A673 (cell line): Measurements from ENCODE around the gene UBA1. TPM values are rescaled to one million over a fixed set of nuclear protein-coding genes. Genes with fewer than 3 reads are reported as not detected.

Source experiments
- BruUV-seq: library from RNA; stranded (reverse); fragments of 400-500 nt; replicated peaks from 2 replicates; lab custom pipeline; 2021; lab: Mats Ljungman, UMichigan
- CTCF ChIA-PET: fragments of 300-600 bp; sonication (Branson Sonifier 250); formaldehyde crosslinking; loops from one replicate; lab custom pipeline; 2022; ENCODE audit warnings: antibody characterized with exemption; lab: Charles Lee
- POLR2A ChIA-PET: fragments of 300-600 bp; sonication (Branson Sonifier 250); formaldehyde crosslinking; loops from one replicate; lab custom pipeline; 2022; ENCODE audit warnings: antibody characterized with exemption; ENCODE audit not compliant: low non-redundant PET; lab: Charles Lee
- DNase-seq: peaks from one replicate; pipeline ENCODE4 v3.0.0-alpha.2; 2015; ENCODE audit warnings: low spot score
- H3K27ac ChIP-seq: fragments of 200-600 bp; sonication (generic); 2 replicates; pipeline ENCODE4 v1.5.1; 2016; ENCODE audit warnings: mixed run types, low read depth, mild to moderate bottlenecking, mixed read lengths, antibody characterized with exemption, low read length; ENCODE audit not compliant: poor library complexity, severe bottlenecking
- H3K27me3 ChIP-seq: fragments of 200-600 bp; sonication (generic); replicated peaks from 2 replicates; pipeline ENCODE4 v1.6.1; 2017; ENCODE audit warnings: mixed run types, low read depth, mild to moderate bottlenecking, mixed read lengths, antibody characterized with exemption, low read length; ENCODE audit not compliant: insufficient read depth, poor library complexity
- H3K36me3 ChIP-seq: fragments of 200-600 bp; sonication (generic); 2 replicates; pipeline ENCODE4 v1.6.1; 2016; ENCODE audit warnings: mixed run types, mild to moderate bottlenecking, mixed read lengths, antibody characterized with exemption, low read length; ENCODE audit not compliant: insufficient read depth, poor library complexity, severe bottlenecking
- H3K4me1 ChIP-seq: fragments of 200-600 bp; sonication (generic); 2 replicates; pipeline ENCODE4 v1.6.1; 2017; ENCODE audit warnings: mixed run types, mild to moderate bottlenecking, mixed read lengths, antibody characterized with exemption, low read length; ENCODE audit not compliant: insufficient read depth, poor library complexity, severe bottlenecking
- H3K4me3 ChIP-seq: fragments of 200-600 bp; sonication (generic); 2 replicates; pipeline ENCODE4 v1.5.1; 2016; ENCODE audit warnings: low read depth, mixed run types, mild to moderate bottlenecking, mixed read lengths, low read length; ENCODE audit not compliant: poor library complexity, severe bottlenecking
- H3K9me3 ChIP-seq: fragments of 200-600 bp; sonication (generic); 2 replicates; pipeline ENCODE4 v1.6.1; 2016; ENCODE audit warnings: mixed run types, low read depth, mild to moderate bottlenecking, mixed read lengths, antibody characterized with exemption, low read length; ENCODE audit not compliant: poor library complexity, severe bottlenecking
- CTCF ChIP-seq: fragments of 300-800, 200-600 bp; sonication (generic); conservative IDR thresholded peaks from 2 replicates; pipeline ENCODE4 v1.5.1; 2017; ENCODE audit warnings: low read depth, mild to moderate bottlenecking, antibody characterized with exemption, low read length, moderate library complexity, mixed read lengths
- EZH2 ChIP-seq: fragments of 200-600 bp; sonication (generic); IDR thresholded peaks from 2 replicates; pipeline ENCODE4 v1.6.1; 2017; ENCODE audit warnings: borderline replicate concordance, low read depth, mild to moderate bottlenecking, mixed read lengths, antibody characterized with exemption, low read length; ENCODE audit not compliant: poor library complexity, severe bottlenecking
- intact Hi-C: fragments of 100-400 bp; cut with micrococcal nuclease; formaldehyde crosslinking; loops from one replicate; pipeline ENCODE4 v1.10.0; 2022; ENCODE audit not compliant: unreplicated experiment
- total RNA-seq: library from RNA; stranded (reverse); gene quantifications from 2 replicates; pipeline ENCODE4 v1.2.3, GENCODE V29; 2021

The UBA1 gene
- total RNA-seq, 1 experiment from 2014 or later = 413 TPM

DNA sequence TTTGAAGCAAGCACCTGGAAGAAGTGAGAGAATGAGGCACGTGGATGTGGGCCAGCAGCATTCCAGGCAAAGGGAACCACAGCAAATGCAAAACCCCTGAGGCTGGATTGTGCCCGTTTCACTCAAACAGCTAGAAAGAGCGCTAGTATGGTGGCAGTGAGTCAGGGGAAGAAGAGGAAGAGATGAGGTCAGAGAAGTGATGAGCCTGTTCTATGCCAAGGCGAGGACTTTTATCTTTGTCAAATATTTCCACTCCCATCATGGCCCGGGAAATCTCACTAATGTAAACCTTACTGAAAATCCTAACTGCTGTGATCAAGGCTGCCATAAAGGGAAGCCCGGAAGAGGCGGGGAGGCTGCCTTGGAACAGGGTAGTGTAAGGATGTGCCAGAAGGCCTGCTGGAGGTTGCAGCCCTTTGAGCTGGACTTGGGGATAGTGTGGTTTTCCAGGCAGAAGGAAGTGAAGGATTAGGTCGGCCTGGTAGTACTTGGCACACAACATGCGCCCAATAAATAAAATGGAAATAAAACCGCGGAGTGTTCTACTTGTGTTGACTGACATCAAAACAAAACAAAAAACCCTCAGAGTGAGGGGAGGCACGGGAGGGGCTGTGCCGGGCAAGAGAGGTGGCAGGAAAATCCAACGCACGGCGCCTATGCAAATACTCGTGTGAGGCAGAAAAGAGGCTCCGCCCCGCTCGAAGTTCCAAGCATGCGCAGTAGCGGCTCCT lies 23.7 kb downstream of the UBA1 start:
- Histone ChIP-seq H3K36me3 (peaks cover 47% of the 10 kb centered on the region), H3K4me3 (peak overlapping the region; percentile 24), H3K4me1 (peaks cover 14% of the 10 kb centered on the region), H3K27ac (peak overlapping the region; percentile 67), H3K9me3 (no peaks in the 10 kb centered on the region), H3K27me3 (no peaks in the 10 kb centered on the region)
- POLR2A ChIA-PET = interaction anchor here (1.0 kb wide), 2 partner anchors 15 to 26 kb away, joined by 3 to 4 read pairs; partner anchors contain the start of gene USP11
- intact Hi-C loops = no loop called here
- peak; percentile 37 for DNase-seq
- TF ChIP-seq EZH2 (no peak), CTCF (no peak)
- CTCF ChIA-PET = interaction anchor here (1.0 to 1.3 kb wide), 2 partner anchors 167 to 306 kb away, joined by 5 read pairs; no protein-coding TSS in a partner anchor
- no TSS peak for BruUV-seq

- Histone ChIP-seq H3K36me3 (peaks cover 41% of the 10 kb centered on the region), H3K27ac (peak overlapping the region; percentile 99), H3K4me1 (peaks cover 14% of the 10 kb centered on the region), H3K9me3 (no peaks in the 10 kb centered on the region), H3K27me3 (no peaks in the 10 kb centered on the region), H3K4me3 (peak overlapping the region; percentile 100)
- TF ChIP-seq CTCF = no peak
- POLR2A ChIA-PET = interaction anchor here (1.0 kb wide), 2 partner anchors 15 to 27 kb away, joined by 3 to 4 read pairs; partner anchors contain the start of gene USP11
- no TSS peak for BruUV-seq
- intact Hi-C loops = loop anchor here (1.0 kb wide), 2 partner anchors 15 to 25 kb away; partner anchors contain the start of genes UBA1 and USP11
- peak; percentile 100 for DNase-seq
- CTCF ChIA-PET = interaction anchor here (1.0 to 1.3 kb wide), 2 partner anchors 166 to 305 kb away, joined by 5 read pairs; no protein-coding TSS in a partner anchor
Observed at GRCh38 chrX:47217852-47218279, 24.2 kb downstream of the UBA1 start.

DNA sequence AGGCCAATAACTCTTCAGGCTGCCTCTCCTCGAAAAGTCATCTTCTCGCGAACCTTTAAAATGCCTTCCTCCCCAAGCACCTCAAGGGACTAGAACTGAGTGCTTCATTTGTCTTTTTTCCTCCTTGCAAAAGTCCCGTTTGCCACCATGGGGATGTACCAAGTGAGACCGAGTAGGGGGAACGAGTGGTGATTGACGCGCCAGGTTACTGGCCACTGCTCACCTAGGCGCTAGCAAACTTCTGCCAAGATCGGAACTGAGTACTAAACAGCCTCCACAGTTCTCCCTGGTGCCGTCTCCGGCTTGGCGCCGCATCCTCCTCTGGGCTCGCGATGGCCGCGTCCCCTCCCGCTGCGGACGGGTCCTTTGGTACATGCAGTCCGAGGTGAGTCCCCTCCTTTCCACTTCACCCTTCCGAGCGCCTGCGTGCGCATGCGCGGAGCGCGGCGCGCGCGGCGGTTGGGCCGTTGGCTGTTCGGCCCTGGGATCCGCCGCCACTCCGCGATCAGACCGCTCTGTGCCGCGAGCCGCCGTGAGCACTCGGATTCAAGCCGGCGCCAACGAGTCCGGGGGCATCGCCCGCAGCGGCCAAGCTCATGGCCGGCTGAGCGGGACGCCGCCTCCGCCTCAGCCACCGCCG lies 24.8 kb downstream of the UBA1 start, which contains the start of gene CDK16:
CDK16 (plus strand) TSS at position 402 of the 640 bp plus-strand sequence. CDS start 4,877 bp downstream, outside the sequence.
- no TSS peak for BruUV-seq
- H3K9me3 ChIP-seq = no peaks in the 10 kb centered on the region
- peak within 1 kb of the TSS; percentile 100 for H3K4me3 ChIP-seq
- ChIA-PET CTCF (interaction anchor here (1.0 to 1.3 kb wide), 2 partner anchors 166 to 305 kb away, joined by 5 read pairs; no protein-coding TSS in a partner anchor), POLR2A (interaction anchor here (1.0 kb wide), 2 partner anchors 14 to 27 kb away, joined by 3 to 4 read pairs; partner anchors contain the start of gene USP11)
- peaks cover 41% of the 10 kb centered on the region for H3K36me3 ChIP-seq
- TF ChIP-seq CTCF (no peak), EZH2 (no peak)
- peak; percentile 91 for DNase-seq
- peak within 1 kb of the TSS; percentile 99 for H3K27ac ChIP-seq
- intact Hi-C loops = loop anchor here (1.0 kb wide), 2 partner anchors 15 to 25 kb away; partner anchors contain the start of genes UBA1 and USP11
- H3K4me1 ChIP-seq = peaks cover 14% of the 10 kb centered on the region
- no peaks in the 10 kb centered on the region for H3K27me3 ChIP-seq
